Endothelial cell of umbilical vein (primary cell): ENCODE results near the gene SBSN. TPM values are rescaled to one million over a fixed set of nuclear protein-coding genes. Genes with fewer than 3 reads are reported as not detected.

Experiments
- BruUV-seq: library from RNA; stranded (reverse); fragments of 400-500 nt; replicated peaks from 2 replicates; lab custom pipeline; 2021; lab: Mats Ljungman, UMichigan
- CTCF ChIA-PET: fragments of 300-600, 350-600 bp; sonication (Branson Sonifier 250); formaldehyde crosslinking; loops from one replicate; lab custom pipeline; 2021; ENCODE audit warnings: antibody characterized with exemption, inconsistent platforms; lab: Charles Lee
- POLR2A ChIA-PET: fragments of 300-600, 350-600 bp; sonication (Branson Sonifier 250); formaldehyde crosslinking; loops from one replicate; lab custom pipeline; 2021; ENCODE audit warnings: antibody characterized with exemption, inconsistent platforms; lab: Charles Lee
- DNase-seq: peaks from one replicate; pipeline ENCODE4 v3.0.0-alpha.2; 2011; ENCODE audit warnings: low read depth, low spot score
- FAIRE-seq: peaks from 2 replicates; lab custom pipeline; 2011; peaks lifted over from hg19 to GRCh38; lab: Jason Lieb, UNC
- H2AFZ ChIP-seq: 2 replicates; pipeline ENCODE4 v1.6.0; 2012; ENCODE audit warnings: low read depth, low read length, control low read depth, inconsistent platforms
- H3K27ac ChIP-seq: 2 replicates; pipeline ENCODE4 v1.5.1; 2011; ENCODE audit warnings: low read depth, mild to moderate bottlenecking, control low read depth, low read length, moderate library complexity; ENCODE audit not compliant: insufficient read depth
- H3K27me3 ChIP-seq, 2 experiments: 2 replicates each; pipeline versions ENCODE4 v1.6.0 to v1.6.1; 2011; ENCODE audit warnings: low read length in 2 of 2, mixed read lengths in 1 of 2; ENCODE audit not compliant: control insufficient read depth in 2 of 2, insufficient read depth in 2 of 2
- H3K36me3 ChIP-seq, 2 experiments: 2 replicates in 1 of 2; 3 replicates in 1 of 2; pipeline ENCODE4 v1.5.1; 2011; ENCODE audit warnings: low read length in 2 of 2, mild to moderate bottlenecking in 1 of 2, moderate library complexity in 1 of 2; ENCODE audit not compliant: control insufficient read depth in 2 of 2, insufficient read depth in 2 of 2; ENCODE audit errors: extremely low read depth in 1 of 2
- H3K4me1 ChIP-seq: 3 replicates; pipeline ENCODE4 v1.5.1; 2011; ENCODE audit warnings: mild to moderate bottlenecking, low read length; ENCODE audit not compliant: control insufficient read depth, insufficient read depth; ENCODE audit errors: extremely low read depth
- H3K4me2 ChIP-seq: 2 replicates; pipeline ENCODE4 v1.6.1; 2011; ENCODE audit warnings: low read length, control low read depth, mixed read lengths; ENCODE audit not compliant: insufficient read depth
- H3K4me3 ChIP-seq, 3 experiments: fragments of 200-600 bp in 1 of 3; sonication (generic), shearing (Covaris generic) in 1 of 3; replicated peaks in 1 of 3; 2 replicates each; pipeline ENCODE4 v1.5.1; 2011 to 2016; ENCODE audit warnings: control low read depth in 3 of 3, low read length in 3 of 3, mild to moderate bottlenecking in 2 of 3, inconsistent platforms in 1 of 3, low read depth in 1 of 3, moderate library complexity in 1 of 3; ENCODE audit not compliant: insufficient read depth in 1 of 3
- H3K79me2 ChIP-seq: 2 replicates; pipeline ENCODE4 v1.6.0; 2012; ENCODE audit warnings: low read length, inconsistent platforms; ENCODE audit not compliant: control insufficient read depth, insufficient read depth
- H3K9ac ChIP-seq: replicated peaks from 2 replicates; pipeline ENCODE3; 2011; ENCODE audit warnings: low read length, control low read depth; ENCODE audit not compliant: insufficient read depth; ENCODE audit errors: extremely low read depth
- H3K9me1 ChIP-seq: replicated peaks from 3 replicates; pipeline ENCODE4 v1.6.0; 2011; ENCODE audit warnings: mild to moderate bottlenecking, low read length; ENCODE audit not compliant: control insufficient read depth, insufficient read depth; ENCODE audit errors: extremely low read depth
- H3K9me3 ChIP-seq: replicated peaks from 2 replicates; pipeline ENCODE4 v1.5.1; 2012; ENCODE audit warnings: low read length, inconsistent platforms; ENCODE audit not compliant: control insufficient read depth, insufficient read depth
- H4K20me1 ChIP-seq: replicated peaks from 2 replicates; pipeline ENCODE3; 2011; ENCODE audit warnings: mild to moderate bottlenecking, low read length; ENCODE audit not compliant: control insufficient read depth, insufficient read depth; ENCODE audit errors: extremely low read depth
- EZH2 ChIP-seq: IDR thresholded peaks from 2 replicates; pipeline ENCODE4 v1.6.1; 2012; ENCODE audit warnings: borderline replicate concordance, low read depth, mild to moderate bottlenecking, moderate library complexity, low read length, inconsistent platforms; ENCODE audit not compliant: severe bottlenecking
- FOS ChIP-seq: IDR thresholded peaks from 2 replicates; pipeline ENCODE4 v1.6.1; 2011; ENCODE audit warnings: mild to moderate bottlenecking, low read length, moderate library complexity, borderline replicate concordance; ENCODE audit not compliant: insufficient read depth
- GATA2 ChIP-seq: IDR thresholded peaks from 2 replicates; pipeline ENCODE4 v1.7.0; 2011; ENCODE audit warnings: low read depth, mild to moderate bottlenecking, moderate library complexity, mixed read lengths, low read length; ENCODE audit not compliant: insufficient read length, insufficient read depth
- JUN ChIP-seq: IDR thresholded peaks from 2 replicates; pipeline ENCODE4 v1.6.1; 2011; ENCODE audit warnings: borderline replicate concordance, low read depth; ENCODE audit not compliant: insufficient read length, insufficient read depth
- MYC ChIP-seq: IDR thresholded peaks from one replicate; pipeline ENCODE4 v1.6.1; 2011; ENCODE audit warnings: mild to moderate bottlenecking, low read depth, low read length
- POLR2A ChIP-seq: IDR thresholded peaks from 2 replicates; pipeline ENCODE4 v1.6.1; 2012; ENCODE audit warnings: low read depth, mild to moderate bottlenecking, control low read depth, low read length
- POLR2AphosphoS5 ChIP-seq: IDR thresholded peaks from 2 replicates; pipeline ENCODE4 v1.6.1; 2012; ENCODE audit warnings: low read depth, mild to moderate bottlenecking, control low read depth, low read length, moderate library complexity; ENCODE audit not compliant: insufficient read depth
- dilution Hi-C: fragments of 300-500 bp; cut with MboI; formaldehyde crosslinking; loops from one replicate; pipeline ENCODE4 v1.15.0; 2019; ENCODE audit warnings: low sequenced_read_pairs; ENCODE audit not compliant: extremely low pct_ligation_motif_present
- intact Hi-C: fragments of 100-400 bp; cut with micrococcal nuclease; formaldehyde crosslinking; loops from one replicate; pipeline ENCODE4 v1.10.0; 2022
- polyA plus RNA-seq, 4 experiments: library from polyadenylated mRNA; depleted of rRNA in 3 of 4; stranded (reverse) in 3 of 4; unstranded in 1 of 4; fragments of >200 nt; gene quantifications; 2 replicates each; pipeline versions ENCODE4 v1.2.1 to v1.2.3, GENCODE V29; 2011 to 2012; ENCODE audit warnings: missing spikeins in 1 of 4
- total RNA-seq: library from RNA; stranded (reverse); gene quantifications from 2 replicates; pipeline ENCODE4 v1.2.3, GENCODE V29; 2021
- TF ChIP-seq, protein P1 (sequence below): IDR thresholded peaks from 2 replicates; pipeline ENCODE4 v1.6.1; 2011; ENCODE audit not compliant: insufficient read depth, insufficient read length
- TF ChIP-seq, protein P2 (sequence below), 2 donors: IDR thresholded peaks; 1 replicate in 1 of 2; 2 replicates in 1 of 2; pipeline ENCODE4 v1.5.1; 2011; ENCODE audit warnings: low read length in 2 of 2, mild to moderate bottlenecking in 2 of 2, moderate library complexity in 2 of 2, control low read depth in 1 of 2, inconsistent platforms in 1 of 2, low read depth in 1 of 2; ENCODE audit not compliant: insufficient read depth in 1 of 2; ENCODE audit errors: extremely low read depth in 1 of 2

The SBSN gene
- total and polyA plus RNA-seq, 2 donors (not counting 3 experiments of a cell fraction or from before 2014, with no cell fraction given): not detected

GRCh38 chr19:35508129-35508528 is 20.0 kb downstream of the SBSN start:
- no peak overlapping the region for H3K9ac ChIP-seq
- TF ChIP-seq, protein P1, sequence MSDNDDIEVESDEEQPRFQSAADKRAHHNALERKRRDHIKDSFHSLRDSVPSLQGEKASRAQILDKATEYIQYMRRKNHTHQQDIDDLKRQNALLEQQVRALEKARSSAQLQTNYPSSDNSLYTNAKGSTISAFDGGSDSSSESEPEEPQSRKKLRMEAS: no peak
- TF ChIP-seq, protein P2, sequence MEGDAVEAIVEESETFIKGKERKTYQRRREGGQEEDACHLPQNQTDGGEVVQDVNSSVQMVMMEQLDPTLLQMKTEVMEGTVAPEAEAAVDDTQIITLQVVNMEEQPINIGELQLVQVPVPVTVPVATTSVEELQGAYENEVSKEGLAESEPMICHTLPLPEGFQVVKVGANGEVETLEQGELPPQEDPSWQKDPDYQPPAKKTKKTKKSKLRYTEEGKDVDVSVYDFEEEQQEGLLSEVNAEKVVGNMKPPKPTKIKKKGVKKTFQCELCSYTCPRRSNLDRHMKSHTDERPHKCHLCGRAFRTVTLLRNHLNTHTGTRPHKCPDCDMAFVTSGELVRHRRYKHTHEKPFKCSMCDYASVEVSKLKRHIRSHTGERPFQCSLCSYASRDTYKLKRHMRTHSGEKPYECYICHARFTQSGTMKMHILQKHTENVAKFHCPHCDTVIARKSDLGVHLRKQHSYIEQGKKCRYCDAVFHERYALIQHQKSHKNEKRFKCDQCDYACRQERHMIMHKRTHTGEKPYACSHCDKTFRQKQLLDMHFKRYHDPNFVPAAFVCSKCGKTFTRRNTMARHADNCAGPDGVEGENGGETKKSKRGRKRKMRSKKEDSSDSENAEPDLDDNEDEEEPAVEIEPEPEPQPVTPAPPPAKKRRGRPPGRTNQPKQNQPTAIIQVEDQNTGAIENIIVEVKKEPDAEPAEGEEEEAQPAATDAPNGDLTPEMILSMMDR (IDR thresholded peaks at IDR 0.05; ENCODE audit: extremely low read depth in 1 of 2, insufficient read depth in 1 of 2, low read depth in 1 of 2, low read length in 2 of 2): no peak
- TF ChIP-seq FOS: no peak
- dilution Hi-C loops: no loop called here
- no peaks in the 10 kb centered on the region for H3K36me3 ChIP-seq
- H3K27me3 ChIP-seq: peaks cover 29 to 31% of the 10 kb centered on the region in 2 experiments
- H3K4me3 ChIP-seq: no peak overlapping the region
- intact Hi-C loops: no loop called here
- H3K27ac ChIP-seq: no peak overlapping the region
- FAIRE-seq (no peak), DNase-seq (no peak)
- H3K79me2 ChIP-seq: no peaks in the 10 kb centered on the region
- H4K20me1 ChIP-seq: no peaks in the 10 kb centered on the region
- CTCF ChIA-PET: interaction anchor here (4.0 kb wide), 1 partner anchor 13 kb away, joined by 28 read pairs; no protein-coding TSS in a partner anchor
- H3K4me2 ChIP-seq: no peak overlapping the region
- POLR2A ChIA-PET: no interaction called here
- no TSS peak for BruUV-seq
- H2AFZ ChIP-seq: no peak overlapping the region
- H3K9me1 ChIP-seq: no peaks in the 10 kb centered on the region
- no peaks in the 10 kb centered on the region for H3K9me3 ChIP-seq
- no peaks in the 10 kb centered on the region for H3K4me1 ChIP-seq

- H3K4me1 ChIP-seq: no peaks in the 10 kb centered on the region
These were observed 20.6 kb downstream of the SBSN start for GRCh38 chr19:35507561-35507960.

More at GRCh38 chr19:35507561-35507960, 20.6 kb downstream of the SBSN start:
- no peaks in the 10 kb centered on the region for H3K9me1 ChIP-seq
- H3K9me3 ChIP-seq: no peaks in the 10 kb centered on the region
- H3K9ac ChIP-seq: no peak overlapping the region
- H3K27me3 ChIP-seq: peaks cover 26 to 29% of the 10 kb centered on the region in 2 experiments
- FAIRE-seq (no peak), DNase-seq (no peak)
- H4K20me1 ChIP-seq: no peaks in the 10 kb centered on the region
- ChIA-PET POLR2A (no interaction called here), CTCF (interaction anchor here (0.6 to 4.7 kb wide), 4 partner anchors 12 to 534 kb away, joined by 3 to 29 read pairs (median 16); no protein-coding TSS in a partner anchor)
- TF ChIP-seq JUN (no peak), POLR2A (no peak), POLR2AphosphoS5 (no peak), EZH2 (no peak), GATA2 (no peak), MYC (no peak), FOS (no peak)
- TF ChIP-seq, protein P1: no peak
- TF ChIP-seq, protein P2 (IDR thresholded peaks at IDR 0.05; ENCODE audit: extremely low read depth in 1 of 2, insufficient read depth in 1 of 2, low read depth in 1 of 2, low read length in 2 of 2): no peak
- dilution Hi-C loops: no loop called here
- no peaks in the 10 kb centered on the region for H3K36me3 ChIP-seq
- intact Hi-C loops: no loop called here
- H3K27ac ChIP-seq: no peak overlapping the region
- no peaks in the 10 kb centered on the region for H3K79me2 ChIP-seq
- H3K4me3 ChIP-seq: no peak overlapping the region
- no peak overlapping the region for H3K4me2 ChIP-seq
- H2AFZ ChIP-seq: no peak overlapping the region
- BruUV-seq: no TSS peak
